Activated naive CD4-positive, alpha-beta T cell treated with anti-CD3 and anti-CD28 coated beads, Interleukin-2, amount 50 U/mL, for 16 hours (primary cell): ENCODE results near the gene NADK.
"Not testable (repeated sequence)": the region's sequence is repeated elsewhere in the genome, so short reads cannot be mapped to it uniquely, and the experiment has no call there.

Experiments used
- DNase-seq: peaks from one replicate; pipeline ENCODE4 v3.0.0-alpha.2; 2020

NADK gene

GRCh38 chr1:1703796-1704195 lies 74.5 kb downstream of the NADK start:
- no peak for DNase-seq

GRCh38 chr1:1702506-1702905 lies 75.8 kb downstream of the NADK start:
- DNase-seq: not testable (repeated sequence)
